ENCODE results near the gene CHI3L2. TPM values are rescaled to one million over a fixed set of nuclear protein-coding genes. Genes with fewer than 3 reads are reported as not detected.

Gene CHI3L2
- total and polyA plus RNA-seq, 2 of the 13 experiments (the other 11 are each of a cell fraction or from before 2014, with no cell fraction given) = 0.46 to 1.7 TPM

DNA sequence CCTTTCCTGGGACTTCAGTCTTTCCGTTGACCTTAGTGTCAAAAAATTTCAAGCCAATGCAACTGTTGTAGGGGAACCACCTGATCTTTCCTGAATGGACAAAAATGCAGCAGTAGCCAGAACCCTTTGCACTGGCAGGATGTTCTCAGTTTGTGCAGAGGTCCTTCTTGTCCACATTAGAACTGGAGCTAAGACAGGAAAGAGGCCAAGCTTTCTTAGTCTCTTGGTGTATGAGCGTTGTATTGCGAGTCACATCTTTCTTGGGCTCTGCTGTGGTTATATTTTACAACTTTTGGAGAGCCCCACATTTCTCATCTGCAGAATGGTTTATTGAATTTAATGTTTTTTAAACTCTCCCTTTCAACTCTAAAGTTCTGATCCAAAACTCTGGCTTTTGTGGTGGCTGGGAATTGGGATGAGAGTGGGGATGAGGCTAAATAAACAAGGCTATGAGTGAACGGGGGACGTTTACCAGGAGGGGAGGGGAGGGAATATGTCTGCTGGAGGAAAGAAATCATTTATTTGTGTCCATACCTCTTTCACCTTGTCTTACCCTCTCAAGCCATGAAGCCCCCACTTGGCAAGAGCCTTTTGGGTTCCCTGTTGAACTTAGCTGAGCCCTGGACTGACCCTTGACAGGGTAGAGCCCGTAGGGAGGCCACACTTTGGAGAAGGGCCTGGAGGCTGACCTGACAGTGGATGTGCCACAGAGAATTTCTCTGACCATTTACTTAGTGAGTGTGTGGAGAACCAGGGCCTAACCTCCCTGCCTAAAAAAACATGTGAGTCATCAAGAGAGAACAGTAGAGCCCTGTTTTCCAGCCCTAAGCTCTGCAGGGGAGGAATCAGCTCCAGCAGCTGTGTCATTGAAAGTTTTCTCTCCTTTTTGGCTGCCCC, 586 bp downstream of the CHI3L2 start (continued):
- TF ChIP-seq ZMYM2 (CRISPR knock-in tag; IDR thresholded peaks at IDR 0.05) (no peak), HOXA3 (CRISPR knock-in tag; IDR thresholded peaks at IDR 0.05) (peak; percentile 36; the same call in 1 of the 2 replicates), PITX1 (CRISPR knock-in tag; IDR thresholded peaks at IDR 0.05) (peak; percentile 81), GFI1 (CRISPR knock-in tag; IDR thresholded peaks at IDR 0.05; ENCODE audit: borderline replicate concordance) (peak; percentile 37; the same call in 1 of the 2 replicates), IKZF4 (CRISPR knock-in tag; IDR thresholded peaks at IDR 0.05; ENCODE audit: borderline replicate concordance, low read depth, not compliant biosample characterization) (no peak), ZNF460 (CRISPR knock-in tag; IDR thresholded peaks at IDR 0.05; ENCODE audit: borderline replicate concordance) (no peak; the same call in 1 of the 2 replicates), ESRRA (CRISPR knock-in tag; IDR thresholded peaks at IDR 0.05; ENCODE audit: low read depth) (no peak), SRSF4 (IDR thresholded peaks at IDR 0.05; ENCODE audit: low read depth, low read length, poor library complexity, severe bottlenecking) (no peak), XBP1 (CRISPR knock-in tag; IDR thresholded peaks at IDR 0.05) (no peak), CBX5 (CRISPR knock-in tag; IDR thresholded peaks at IDR 0.05; ENCODE audit: borderline replicate concordance) (no peak), TBL1XR1 (IDR thresholded peaks at IDR 0.05; ENCODE audit: borderline replicate concordance, low read length, partially characterized antibody) (no peak)
- TF ChIP-seq, protein P1, sequence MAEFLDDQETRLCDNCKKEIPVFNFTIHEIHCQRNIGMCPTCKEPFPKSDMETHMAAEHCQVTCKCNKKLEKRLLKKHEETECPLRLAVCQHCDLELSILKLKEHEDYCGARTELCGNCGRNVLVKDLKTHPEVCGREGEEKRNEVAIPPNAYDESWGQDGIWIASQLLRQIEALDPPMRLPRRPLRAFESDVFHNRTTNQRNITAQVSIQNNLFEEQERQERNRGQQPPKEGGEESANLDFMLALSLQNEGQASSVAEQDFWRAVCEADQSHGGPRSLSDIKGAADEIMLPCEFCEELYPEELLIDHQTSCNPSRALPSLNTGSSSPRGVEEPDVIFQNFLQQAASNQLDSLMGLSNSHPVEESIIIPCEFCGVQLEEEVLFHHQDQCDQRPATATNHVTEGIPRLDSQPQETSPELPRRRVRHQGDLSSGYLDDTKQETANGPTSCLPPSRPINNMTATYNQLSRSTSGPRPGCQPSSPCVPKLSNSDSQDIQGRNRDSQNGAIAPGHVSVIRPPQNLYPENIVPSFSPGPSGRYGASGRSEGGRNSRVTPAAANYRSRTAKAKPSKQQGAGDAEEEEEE (CRISPR knock-in tag; IDR thresholded peaks at IDR 0.05; ENCODE audit: borderline replicate concordance) = no peak
- TF ChIP-seq, protein P2, sequence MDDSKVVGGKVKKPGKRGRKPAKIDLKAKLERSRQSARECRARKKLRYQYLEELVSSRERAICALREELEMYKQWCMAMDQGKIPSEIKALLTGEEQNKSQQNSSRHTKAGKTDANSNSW (CRISPR knock-in tag; IDR thresholded peaks at IDR 0.05; ENCODE audit: borderline replicate concordance) = no peak
- TF ChIP-seq, protein P3, sequence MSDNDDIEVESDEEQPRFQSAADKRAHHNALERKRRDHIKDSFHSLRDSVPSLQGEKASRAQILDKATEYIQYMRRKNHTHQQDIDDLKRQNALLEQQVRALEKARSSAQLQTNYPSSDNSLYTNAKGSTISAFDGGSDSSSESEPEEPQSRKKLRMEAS (IDR thresholded peaks at IDR 0.05) = 0 out of 2 replicates have a peak, but pooled peaks have one; percentile 25
- TF ChIP-seq, protein P4, sequence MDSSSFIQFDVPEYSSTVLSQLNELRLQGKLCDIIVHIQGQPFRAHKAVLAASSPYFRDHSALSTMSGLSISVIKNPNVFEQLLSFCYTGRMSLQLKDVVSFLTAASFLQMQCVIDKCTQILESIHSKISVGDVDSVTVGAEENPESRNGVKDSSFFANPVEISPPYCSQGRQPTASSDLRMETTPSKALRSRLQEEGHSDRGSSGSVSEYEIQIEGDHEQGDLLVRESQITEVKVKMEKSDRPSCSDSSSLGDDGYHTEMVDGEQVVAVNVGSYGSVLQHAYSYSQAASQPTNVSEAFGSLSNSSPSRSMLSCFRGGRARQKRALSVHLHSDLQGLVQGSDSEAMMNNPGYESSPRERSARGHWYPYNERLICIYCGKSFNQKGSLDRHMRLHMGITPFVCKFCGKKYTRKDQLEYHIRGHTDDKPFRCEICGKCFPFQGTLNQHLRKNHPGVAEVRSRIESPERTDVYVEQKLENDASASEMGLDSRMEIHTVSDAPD (CRISPR knock-in tag; IDR thresholded peaks at IDR 0.05) = peak; percentile 44; the same call in 1 of the 2 replicates
- TF ChIP-seq, protein P5, sequence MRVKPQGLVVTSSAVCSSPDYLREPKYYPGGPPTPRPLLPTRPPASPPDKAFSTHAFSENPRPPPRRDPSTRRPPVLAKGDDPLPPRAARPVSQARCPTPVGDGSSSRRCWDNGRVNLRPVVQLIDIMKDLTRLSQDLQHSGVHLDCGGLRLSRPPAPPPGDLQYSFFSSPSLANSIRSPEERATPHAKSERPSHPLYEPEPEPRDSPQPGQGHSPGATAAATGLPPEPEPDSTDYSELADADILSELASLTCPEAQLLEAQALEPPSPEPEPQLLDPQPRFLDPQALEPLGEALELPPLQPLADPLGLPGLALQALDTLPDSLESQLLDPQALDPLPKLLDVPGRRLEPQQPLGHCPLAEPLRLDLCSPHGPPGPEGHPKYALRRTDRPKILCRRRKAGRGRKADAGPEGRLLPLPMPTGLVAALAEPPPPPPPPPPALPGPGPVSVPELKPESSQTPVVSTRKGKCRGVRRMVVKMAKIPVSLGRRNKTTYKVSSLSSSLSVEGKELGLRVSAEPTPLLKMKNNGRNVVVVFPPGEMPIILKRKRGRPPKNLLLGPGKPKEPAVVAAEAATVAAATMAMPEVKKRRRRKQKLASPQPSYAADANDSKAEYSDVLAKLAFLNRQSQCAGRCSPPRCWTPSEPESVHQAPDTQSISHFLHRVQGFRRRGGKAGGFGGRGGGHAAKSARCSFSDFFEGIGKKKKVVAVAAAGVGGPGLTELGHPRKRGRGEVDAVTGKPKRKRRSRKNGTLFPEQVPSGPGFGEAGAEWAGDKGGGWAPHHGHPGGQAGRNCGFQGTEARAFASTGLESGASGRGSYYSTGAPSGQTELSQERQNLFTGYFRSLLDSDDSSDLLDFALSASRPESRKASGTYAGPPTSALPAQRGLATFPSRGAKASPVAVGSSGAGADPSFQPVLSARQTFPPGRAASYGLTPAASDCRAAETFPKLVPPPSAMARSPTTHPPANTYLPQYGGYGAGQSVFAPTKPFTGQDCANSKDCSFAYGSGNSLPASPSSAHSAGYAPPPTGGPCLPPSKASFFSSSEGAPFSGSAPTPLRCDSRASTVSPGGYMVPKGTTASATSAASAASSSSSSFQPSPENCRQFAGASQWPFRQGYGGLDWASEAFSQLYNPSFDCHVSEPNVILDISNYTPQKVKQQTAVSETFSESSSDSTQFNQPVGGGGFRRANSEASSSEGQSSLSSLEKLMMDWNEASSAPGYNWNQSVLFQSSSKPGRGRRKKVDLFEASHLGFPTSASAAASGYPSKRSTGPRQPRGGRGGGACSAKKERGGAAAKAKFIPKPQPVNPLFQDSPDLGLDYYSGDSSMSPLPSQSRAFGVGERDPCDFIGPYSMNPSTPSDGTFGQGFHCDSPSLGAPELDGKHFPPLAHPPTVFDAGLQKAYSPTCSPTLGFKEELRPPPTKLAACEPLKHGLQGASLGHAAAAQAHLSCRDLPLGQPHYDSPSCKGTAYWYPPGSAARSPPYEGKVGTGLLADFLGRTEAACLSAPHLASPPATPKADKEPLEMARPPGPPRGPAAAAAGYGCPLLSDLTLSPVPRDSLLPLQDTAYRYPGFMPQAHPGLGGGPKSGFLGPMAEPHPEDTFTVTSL (CRISPR knock-in tag; IDR thresholded peaks at IDR 0.05; ENCODE audit: borderline replicate concordance) = peak; percentile 91

Data from HepG2 (cell line).